DMS114 treated with DMSO at 0.1 percent for 48 hours (cell line): ENCODE results near the gene TFDP2.
"Not testable (repeated sequence)": the region's sequence is repeated elsewhere in the genome, so short reads cannot be mapped to it uniquely, and the experiment has no call there.

Experiments
- DNase-seq: peaks from one replicate; lab custom pipeline; 2025; ENCODE audit not compliant: unreplicated experiment; lab: John Stamatoyannopoulos, UW

The TFDP2 gene

DNA sequence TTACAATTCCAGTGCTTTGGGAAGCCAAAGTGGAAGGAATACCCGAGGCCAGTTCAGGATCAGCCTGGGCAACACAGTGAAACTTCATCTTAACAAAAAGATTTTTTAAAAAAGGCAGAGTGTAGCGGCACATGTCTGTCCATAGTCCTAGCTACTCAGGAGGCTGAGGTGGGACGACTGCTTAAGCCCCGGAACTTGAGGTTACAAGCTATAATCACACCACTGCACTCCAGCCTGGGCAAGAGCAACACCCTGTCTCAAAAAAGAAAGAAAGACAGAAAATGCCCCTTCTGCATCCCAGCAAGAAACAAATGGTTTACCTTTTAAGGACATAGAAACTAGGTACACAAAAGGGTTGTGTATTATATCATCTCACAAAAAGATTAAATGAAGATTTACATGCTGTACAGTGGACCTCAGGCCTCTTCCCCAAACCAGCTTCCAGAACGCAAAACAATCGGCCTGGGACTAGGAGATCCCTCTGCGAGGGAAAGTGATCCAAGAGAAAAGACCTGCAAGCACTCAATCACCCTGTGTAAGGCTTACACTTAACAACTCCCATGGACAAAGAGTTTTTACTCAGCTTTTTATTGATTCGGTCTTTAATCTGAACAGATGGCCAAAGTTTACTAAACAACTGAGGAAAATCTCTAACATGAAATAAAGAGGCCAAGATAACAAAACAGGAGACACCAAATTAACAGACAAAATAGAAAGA lies 21.2 kb downstream of the TFDP2 start:
- DNase-seq: no peak

DNA sequence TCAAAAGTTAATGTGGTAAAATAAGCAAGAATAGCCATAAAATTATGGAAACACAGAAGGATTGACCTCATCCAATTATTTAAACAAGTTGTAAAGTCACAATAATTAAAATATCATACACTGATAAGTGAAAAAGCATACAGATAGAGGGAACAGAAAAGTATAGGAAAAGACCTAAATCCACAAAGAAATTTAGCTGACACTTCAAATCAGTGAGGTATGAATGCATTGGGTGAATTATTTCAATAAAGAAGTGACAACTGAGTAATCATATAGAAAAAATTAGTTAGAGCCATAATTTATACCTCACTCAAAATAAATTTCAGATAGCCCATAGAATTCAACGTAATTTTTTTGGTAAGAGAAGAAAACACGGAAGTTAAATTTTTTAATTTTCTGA lies 25.1 kb downstream of the TFDP2 start:
- no peak for DNase-seq

DNA sequence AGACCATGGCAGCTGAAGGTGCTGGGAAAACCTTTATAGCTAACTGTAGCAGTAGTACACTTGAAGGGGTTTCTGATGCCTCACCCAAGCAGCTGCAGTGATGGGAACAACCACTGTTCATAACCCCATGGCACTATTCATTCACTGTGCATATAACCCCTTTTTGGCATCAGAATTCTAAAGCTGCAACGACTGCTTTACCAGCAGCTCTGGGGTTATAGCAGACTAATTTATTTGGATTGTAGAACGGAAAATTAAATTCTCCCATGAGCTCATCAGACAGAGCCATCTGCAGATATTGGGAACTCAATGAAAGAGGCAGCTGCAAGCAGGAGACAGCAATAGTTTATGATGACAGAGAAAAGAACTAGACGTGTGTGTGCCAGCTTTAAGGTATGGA lies 28.6 kb downstream of the TFDP2 start:
- DNase-seq: no peak

DNA sequence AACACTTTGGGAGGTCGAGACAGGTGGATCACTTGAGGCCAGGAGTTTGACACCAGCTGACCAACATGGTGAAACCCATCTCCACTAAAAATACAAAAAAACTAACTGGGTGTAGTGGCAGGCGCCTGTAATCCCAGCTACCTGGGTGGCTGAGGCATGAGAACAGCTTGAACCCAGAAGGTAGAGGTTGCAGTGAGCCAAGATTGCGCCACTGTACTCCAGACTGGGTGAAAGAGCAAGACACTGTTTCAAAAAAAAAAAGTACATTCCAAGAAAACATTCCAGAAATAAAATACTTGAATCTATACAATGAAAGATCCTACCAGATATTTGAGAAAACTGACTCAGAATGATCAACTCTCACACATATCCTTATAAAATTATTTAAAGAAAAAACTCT lies 30.4 kb downstream of the TFDP2 start:
- no peak for DNase-seq

DNA sequence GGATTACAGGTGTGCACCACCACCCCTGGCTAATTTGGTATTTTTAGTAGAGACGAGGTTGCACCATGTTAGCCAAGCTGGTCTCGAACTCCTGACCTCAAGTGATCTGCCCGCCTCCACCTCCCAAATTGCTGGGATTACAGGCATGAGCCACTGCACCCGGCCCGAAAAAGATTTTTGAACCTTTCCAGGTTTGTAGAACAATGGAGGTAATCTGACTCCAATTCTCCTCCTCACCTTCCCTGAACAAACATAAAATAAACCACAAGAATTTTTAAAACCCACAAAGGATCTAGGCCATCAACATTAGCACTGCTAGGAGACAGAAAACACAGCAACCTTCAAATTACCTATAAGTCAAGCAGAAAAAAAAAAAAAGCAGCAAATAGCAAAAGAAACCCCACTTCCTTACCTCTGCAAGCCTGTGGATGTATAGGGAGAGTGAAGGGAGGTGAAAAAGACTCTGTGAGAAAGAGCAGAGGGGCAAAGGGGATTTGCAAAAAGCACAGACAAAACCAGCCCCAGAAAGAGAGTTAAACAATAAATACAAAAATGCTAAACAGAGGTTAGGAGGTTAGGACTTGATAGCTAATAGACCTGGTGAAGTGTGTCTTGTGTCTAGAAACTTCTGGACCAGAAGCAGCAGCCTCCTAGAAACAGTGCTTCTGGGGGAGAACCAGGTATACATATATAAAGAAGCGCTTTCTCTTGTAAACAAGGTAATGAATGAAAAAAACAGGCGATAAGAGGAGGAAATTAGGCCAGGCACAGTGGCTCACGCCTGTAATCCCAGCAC lies 32.1 kb downstream of the TFDP2 start:
- no peak for DNase-seq

DNA sequence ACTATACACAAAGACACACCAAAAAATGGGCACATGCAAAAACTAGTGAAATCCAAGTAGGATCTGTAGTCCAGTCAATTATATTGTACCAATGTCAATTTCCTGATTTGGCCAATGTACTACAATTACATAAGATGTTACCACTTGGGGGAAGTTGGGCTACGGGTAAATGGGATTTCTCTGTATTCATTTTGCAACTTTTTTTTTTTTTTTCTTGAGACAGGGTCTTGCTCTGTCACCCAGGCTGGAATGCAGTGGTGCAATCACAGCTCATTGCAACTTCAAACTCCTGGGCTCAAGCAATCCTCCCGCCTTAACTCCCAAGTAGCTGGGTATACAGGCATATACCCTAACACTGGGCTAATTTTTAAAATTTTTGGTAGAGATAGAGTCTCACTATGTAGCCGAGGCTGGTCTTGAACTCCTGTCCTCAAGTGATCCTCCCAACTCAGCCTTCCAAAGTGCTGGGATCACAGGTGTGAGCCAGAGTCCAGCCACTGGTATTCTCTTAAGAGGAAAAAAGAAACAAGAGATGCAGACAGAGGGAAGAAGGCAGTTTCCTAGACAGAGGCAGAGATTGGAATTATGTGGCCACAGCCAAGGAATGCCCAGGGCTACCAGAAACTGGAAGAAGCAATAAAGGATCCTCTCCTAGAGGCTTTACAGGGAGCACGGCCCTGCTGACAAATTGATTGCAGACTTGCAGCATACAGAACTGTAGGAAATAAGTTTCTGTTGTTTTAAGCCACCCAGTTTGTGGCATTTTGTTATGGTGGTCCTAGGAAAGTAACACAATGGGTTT lies 33.3 kb downstream of the TFDP2 start:
- DNase-seq: no peak

DNA sequence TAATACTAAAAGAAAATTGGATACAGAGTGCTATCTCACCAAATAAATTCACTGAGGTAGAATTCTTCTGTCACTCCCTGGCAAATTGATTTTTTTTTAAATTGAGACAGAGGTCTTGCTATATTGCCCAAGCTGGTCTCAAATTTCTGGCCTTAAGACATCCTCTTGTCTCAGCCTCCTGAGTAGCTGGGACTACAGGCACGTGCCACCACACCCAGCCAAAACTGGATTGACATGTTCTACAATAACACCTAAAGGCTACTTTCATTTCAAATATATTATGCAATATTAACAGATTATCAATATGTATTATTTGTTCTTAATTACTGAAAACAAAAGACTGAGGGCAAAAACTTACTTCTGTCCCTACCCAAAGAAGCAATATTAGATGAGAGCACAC lies 36.7 kb downstream of the TFDP2 start:
- DNase-seq: no peak

DNA sequence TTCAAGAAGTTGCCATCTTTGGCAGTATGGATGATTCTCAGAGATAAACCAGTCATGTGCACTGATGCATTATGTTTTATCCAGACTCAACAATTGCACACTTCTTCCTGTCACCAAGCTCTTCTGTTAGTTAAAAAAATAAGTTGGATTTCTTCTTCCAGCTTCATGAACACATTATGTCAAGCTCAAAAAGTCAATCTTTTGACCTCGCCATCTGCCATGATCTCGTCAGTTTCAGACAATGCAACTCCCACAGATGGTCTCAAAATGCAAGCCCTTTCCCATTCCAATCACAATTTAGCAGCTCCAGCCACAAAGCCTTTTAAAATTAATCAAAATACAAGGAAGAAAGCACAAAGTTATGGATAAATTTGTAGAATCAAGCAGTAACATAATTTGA lies 42.8 kb downstream of the TFDP2 start:
- no peak for DNase-seq

DNA sequence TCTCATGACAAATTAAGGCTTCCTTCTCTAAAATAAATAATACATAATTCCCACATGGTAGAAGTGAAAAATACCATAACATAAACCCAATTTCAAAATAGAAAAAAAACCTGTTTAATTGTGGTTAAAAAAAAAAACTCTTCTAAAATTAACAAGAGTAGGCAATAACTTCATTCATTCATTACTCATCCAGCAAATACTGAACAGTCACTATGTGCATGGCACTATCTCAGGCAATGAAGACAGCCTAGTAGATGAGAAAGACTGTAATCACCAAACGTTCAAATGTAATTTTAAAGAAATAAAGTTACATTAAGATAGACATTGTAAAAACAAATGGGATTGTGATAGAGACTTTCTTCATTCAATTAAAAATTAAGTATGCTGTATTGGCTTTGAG lies 43.4 kb downstream of the TFDP2 start:
- DNase-seq: no peak

DNA sequence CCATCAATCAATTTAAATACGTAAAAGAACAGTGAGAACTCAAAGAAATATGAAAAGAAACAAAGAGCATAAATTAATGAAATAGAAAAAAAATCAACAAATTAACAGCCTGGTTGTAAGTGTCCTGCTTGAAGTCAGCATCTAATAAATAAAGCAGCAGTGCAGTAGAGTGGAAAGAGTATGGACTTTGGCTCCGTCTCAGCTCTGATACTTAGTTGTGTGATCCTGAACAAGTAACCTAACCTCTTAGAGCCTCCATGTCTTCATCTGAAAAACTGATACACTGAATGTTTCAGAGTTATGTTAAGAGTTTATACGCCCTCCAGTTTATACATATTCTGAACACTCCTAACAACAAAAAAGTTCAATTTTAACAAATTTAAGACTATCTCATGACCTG lies 44.6 kb downstream of the TFDP2 start:
- DNase-seq: no peak

DNA sequence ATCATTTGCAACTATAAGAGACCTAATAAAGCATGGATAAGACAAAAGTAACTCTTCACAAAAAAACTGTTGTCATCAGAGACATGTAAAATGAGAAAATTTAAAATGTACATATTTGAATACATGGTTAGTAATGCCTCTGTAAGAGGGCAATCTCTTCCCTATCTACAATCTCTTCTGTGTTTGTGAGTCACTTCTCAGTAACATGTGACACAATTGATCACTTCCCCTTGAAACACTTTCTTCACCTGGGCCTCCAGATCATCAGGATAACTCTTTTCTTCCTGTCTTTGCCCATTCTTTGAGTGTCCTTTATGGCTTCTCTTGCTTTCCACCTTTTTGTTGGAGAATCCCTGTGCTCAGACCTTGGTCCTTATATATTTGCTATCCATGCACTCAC lies 50.4 kb downstream of the TFDP2 start:
- DNase-seq: no peak

DNA sequence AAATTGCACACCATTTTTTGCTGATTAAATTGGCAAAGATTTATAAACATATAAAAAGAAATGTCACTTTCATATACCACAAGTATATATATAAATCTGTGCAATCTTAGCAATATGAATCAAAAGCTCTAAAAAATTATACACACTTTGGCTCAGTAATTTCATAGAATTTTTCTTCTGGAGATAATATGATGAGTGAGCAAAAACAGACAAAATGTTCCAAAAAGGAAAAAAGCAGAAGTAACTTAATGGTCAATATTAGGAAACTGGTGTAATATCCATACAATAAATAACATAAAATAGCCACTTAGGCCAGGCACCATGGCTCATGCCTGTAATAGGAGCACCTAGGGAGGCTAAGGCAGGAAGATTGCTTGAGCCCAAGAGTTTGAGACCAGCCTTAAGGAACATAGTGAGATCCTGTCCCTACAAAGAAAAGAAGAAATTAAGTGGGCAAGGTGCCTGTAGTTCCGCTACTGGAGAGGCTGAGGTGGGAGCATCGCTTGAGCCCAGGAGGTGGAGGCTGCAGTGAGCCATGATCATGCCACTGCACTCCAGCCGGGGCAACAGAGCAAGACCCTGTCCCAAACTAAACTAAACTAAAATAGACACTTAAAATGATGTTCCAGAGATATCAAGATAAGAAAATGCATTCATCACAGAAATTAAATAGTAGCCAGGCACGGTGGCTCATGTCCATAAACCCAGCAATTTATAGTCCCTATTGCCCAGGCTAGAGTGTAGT lies 52.1 kb downstream of the TFDP2 start:
- no peak for DNase-seq

DNA sequence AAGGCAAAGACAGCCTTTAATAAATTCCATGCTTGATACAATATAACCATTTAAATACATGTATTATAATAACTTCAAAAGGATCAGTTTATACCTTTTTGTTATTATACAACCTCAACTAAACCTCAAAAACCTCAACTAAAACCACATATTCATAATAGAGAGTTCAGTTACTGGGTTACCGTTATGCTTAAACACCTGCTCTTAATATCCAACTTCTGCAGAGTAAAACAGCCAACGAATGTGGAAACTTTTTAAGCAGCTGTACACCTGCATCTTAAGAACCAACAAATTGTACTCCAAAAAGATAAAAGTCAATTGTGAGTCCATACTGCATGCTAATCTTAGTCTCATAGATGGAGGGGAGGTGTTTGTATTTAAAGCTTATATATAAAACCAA lies 53.5 kb downstream of the TFDP2 start:
- no peak for DNase-seq

DNA sequence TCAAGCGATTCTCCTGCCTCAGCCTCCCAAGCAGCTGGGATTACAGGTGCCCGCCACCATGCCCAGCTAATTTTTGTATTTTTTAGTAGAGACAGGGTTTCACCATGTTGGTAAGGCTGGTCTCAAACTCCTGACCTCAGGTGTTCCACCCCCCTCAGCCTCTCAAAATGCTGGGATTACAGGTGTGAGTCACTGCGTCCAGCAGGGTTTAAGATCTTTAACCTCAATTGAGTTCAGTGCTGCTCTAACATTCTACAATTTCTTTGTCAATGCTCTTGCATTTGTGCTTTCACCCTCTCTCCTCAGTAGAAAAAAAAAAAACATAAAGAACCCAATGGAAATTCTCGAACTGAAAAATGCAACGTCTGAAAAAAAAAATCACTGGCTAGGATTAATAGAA lies 60.4 kb downstream of the TFDP2 start:
- not testable (repeated sequence) for DNase-seq

DNA sequence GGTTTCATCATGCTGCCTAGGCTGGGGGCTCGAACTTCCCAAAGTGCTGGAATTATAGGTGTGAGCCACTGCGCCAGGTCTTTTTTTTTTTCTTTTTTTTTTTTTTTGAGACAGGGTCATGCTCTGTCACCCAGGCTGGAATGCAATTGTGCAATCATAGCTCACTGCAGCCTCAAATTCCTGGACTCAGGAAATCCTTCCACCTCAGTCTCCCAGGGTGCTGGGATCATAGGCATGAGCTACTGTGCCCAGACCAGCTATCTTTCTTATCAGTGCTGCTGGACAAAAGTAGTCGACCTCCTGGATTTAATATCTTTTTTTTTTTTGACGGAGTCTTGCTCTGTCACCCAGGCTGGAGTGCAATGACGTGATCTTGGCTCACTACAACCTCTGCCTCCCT lies 60.8 kb downstream of the TFDP2 start:
- DNase-seq: no peak

DNA sequence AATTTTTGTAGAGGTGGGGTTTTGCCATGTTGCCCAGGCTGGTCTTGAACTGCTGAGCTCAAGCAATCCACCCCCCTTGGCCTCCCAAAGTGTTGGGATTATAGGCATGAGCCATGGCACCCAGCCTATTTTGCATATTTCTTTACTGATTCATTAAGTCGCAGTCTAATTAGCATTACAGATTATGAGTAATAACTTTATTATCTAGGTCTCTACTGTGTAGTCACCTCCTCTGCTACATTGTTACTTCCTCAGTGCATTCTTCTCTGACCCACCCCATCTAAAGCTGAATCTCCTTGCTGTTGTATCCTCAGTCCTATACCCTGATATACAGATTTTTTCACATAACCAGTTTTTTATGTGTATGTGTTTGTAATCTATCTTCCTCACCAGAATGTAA lies 61.7 kb downstream of the TFDP2 start:
- DNase-seq: no peak

DNA sequence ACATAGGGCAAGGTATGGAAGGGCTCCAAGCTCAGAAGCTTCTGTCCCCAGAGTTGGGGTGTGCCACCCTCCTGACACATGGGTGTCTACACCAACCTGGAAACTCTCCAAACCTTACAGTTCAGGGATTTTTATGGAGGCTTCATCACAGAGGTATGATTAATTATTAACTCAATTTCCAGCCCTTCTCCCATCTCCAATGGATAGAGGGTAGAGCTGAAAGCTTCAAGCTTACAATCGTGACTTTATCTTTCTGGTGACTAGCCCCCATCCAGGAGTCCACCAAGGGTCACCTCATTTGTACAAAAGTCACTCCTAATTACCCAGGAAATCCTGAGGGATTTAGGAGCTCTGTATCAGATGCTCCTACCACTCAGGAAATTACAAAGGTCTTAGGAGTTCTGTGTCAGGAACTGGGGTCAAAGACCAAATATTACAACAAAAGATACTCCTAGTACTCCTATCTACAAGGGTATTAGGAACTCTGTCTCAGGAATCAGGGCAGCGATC lies 62.7 kb downstream of the TFDP2 start:
- DNase-seq: no peak

DNA sequence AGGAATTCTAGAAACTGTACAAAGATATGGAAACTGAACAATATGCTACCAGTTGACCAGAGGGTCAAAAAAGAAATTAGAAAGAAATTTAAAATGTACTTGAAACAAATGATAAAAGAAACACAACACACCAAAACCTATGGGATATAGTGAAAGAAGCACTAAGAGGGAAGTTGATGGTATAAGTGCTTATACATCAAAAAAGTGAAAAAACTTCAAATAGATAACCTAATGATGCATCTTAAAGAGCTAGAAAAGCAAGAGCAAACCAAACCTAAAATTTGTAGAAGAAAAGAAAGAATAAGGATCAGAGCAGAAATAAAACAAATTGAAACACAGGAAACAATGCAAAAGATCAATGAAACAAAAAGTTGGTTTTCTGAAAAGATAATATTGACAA lies 68.2 kb downstream of the TFDP2 start:
- no peak for DNase-seq

DNA sequence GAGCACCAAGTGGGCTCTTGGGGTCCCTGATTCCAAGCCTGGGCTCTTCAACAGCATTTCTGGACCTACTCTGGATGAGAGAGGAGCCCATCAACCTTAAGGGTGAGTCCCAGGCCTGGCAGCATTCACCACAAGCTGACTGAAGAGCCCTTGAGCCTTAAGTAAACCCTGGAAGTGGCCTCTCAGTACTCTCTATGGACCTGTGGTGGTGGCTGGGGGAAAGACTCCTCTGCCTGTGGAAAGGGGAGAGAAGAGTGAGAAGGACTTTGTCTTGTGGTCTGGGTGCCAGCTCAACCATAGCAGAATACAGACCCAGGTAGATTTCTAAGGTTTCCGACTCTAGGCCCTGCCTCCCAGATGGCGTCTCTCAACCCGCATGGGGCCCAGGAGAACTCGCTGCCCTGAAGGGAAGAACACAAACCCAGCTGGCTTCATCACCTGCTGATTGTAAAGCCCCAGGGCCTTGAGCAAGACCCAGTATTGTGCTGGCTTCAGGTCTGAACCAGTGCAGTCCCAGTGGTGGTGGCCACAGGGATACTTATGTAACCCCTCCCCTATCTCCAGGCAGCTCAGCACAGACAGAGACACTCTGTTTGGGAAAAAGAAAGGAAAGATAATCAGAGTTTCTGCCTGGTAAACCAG lies 71.4 kb downstream of the TFDP2 start:
- DNase-seq: no peak

DNA sequence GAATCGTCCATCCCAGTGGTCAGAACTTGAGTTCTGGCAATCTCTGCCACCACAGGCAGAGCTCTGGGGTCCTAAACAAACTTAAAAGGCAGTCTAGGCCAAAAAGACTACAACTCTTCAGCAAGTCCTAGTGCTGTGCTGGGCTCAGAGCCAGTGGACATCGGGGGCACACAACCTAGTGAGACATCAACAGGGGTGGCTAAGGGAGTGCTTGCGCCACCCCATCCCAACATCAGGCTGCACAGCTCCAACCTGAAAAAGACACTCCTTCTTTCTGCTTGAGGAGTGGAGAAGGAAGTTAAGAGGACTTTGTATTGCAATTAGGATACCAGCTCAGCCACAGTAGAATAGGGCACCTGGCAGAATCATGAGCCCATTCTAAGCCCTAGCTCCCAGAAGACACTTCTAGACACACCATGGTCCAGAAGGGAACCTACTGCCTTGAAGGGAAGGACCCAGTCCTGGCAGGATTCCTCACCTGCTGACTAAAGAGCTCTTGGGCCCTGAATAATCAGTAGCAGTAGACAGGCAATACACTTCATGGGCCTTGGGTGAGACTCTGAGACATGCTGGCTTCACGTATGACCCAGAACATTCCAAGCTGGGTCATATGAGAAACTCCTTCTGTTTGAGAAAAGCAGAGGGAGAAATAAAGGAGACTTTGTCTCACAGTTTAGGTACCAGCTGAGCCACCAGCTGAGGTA lies 72.0 kb downstream of the TFDP2 start:
- DNase-seq: no peak
